GM19463 (cell line): ENCODE measurements around the gene PEAK1.
"Not testable (repeated sequence)": the region's sequence is repeated elsewhere in the genome, so short reads cannot be mapped to it uniquely, and the experiment has no call there.

Experiments
- ATAC-seq: cut with Tn5 transposase; IDR thresholded peaks from one replicate; pipeline ENCODE4 v1.9.1; 2021; ENCODE audit warnings: mild to moderate bottlenecking, moderate library complexity; ENCODE audit not compliant: unreplicated experiment

The PEAK1 gene

GRCh38 chr15:77181305-77182074 lies 238.4 kb downstream of the PEAK1 start:
- ATAC-seq = peak; percentile 58

DNA sequence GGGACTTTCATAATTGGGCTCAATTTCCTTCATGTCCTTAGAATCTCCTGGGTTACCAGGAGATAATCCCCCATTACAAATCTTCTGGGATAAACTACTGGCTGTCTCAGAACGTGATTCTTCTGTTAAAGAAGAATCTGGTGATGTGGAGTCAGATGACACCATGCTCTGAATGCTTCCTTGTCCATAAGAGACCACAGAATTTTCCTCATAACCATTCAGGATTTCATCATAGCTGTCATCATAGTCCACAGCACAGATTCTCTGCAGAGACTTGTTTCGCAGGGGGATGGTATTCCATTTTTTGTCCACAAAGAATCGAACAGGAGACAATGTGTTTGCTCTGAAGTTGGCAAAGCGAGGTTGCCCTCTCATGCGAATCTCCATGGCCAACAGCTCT lies 239.1 kb downstream of the PEAK1 start:
- ATAC-seq = no peak

DNA sequence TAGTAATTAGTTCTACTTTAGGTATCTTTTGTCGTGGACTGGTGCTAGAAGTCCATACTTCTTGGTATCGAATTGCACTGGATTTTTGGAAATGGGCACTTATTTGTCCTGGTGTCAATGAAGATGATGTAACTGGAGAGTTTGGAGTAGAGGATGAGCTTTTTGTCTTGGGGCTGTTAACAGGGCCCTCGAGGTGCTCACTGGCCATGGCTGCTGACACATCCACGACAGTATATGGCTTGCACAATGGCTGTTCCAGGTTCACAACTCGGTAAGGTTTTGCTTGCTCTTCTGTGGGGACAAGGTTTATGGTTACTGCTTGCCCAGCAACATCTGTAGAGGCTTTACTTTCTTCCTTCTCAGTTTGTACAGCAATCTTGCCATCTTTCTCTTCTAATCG lies 239.6 kb downstream of the PEAK1 start:
- no peak for ATAC-seq

DNA sequence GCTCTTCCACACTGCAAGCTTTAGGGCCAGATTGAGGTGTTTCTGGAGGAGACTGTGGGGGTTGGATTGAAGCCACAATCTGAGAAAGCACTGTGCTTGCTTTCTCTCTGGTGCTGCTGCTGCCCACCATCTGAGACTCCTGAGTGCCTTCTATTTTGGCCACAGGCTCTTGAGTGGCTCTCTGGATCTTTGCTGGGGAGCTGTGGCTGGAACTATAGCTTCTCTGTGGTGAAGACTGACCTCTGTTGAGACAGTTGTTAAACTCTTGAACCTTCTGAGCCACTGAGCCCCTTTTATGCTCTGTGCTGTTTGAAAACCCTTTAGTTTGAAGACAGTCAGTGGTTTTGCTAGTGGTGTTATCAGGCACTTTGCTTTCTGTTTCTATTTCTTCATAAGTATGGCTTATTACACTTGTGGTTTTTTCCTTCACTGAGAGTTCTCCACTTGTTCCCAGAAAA lies 240.3 kb downstream of the PEAK1 start:
- no peak for ATAC-seq

DNA sequence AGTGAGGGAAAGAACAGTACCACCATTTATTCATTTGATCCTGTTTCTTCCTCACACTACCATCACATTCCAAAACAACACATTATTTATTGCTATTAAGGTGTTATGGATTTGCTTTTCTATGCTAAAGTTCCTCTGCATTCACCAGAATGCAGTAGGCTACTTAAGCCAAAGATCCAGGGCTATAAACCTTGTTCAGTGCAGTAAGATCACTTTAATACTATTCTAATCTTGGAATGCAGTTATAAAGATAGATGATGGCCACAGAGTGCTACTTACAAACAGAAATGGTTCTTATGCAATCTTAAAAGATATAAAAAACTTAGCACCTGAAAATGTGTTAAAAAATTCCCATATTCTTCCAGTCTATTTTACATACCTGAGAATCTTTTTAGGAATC lies 241.5 kb downstream of the PEAK1 start:
- ATAC-seq = no peak

GRCh38 chr15:77176148-77176547 lies 243.8 kb downstream of the PEAK1 start:
- ATAC-seq = not testable (repeated sequence)

DNA sequence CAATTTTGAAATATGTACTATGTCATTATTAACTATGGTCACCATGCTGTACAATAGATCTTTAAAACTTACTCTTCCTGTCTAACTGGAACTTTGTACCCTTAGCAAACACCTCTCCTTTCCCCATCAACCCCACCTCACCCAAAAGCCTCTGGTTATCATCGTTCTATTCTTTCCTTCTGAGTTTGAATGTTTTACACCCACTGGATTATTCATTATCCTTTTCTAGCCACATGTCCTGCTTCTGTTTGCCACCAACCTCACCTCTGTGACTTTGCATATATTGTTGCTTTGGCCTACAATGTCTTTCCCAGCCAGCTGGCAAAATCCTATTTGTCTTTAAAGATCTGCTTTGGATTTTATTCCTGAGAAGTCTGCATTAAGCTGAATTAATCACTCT lies 246.4 kb downstream of the PEAK1 start:
- ATAC-seq = no peak

GRCh38 chr15:77171221-77171967 lies 248.5 kb downstream of the PEAK1 start:
- no peak for ATAC-seq

DNA sequence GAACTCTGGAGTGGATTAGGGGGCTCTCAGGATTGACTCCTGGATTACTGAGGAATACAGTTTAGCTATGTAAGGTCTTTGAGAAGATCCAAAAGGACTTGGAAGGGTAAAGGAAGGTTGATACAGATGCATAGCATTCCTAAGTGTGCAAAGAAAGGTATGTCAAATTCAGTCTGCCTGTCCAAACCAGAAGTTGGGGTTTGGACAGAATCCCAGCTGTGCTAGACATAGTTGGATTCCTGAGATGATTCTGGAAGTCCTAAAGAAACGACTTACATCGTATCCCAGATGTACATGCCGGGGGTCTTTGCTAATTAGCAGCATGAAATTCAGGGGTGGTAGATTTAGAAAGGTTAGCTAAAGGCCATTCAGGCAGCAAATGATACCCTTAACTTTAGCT lies 251.3 kb downstream of the PEAK1 start:
- no peak for ATAC-seq

DNA sequence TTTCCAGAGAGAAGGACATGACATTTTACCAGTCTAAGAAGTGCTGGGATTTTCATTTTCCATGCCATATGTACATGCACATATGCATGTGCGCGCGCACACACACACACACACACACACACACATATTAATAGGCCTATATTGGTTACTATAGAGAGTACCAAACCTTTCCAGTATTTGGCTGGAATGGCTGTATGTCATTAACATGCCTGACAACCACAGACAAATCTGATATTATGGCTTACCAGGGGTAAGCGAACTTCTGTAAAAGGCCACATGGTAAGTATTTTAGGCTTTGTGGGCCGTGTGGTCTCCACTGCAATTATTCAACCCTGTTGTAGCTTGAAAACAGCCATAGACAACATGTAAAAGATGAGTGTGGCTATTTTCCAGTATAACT lies 251.8 kb downstream of the PEAK1 start:
- no peak for ATAC-seq

- ATAC-seq = no peak
These were observed 252.5 kb downstream of the PEAK1 start for GRCh38 chr15:77167406-77167805.

DNA sequence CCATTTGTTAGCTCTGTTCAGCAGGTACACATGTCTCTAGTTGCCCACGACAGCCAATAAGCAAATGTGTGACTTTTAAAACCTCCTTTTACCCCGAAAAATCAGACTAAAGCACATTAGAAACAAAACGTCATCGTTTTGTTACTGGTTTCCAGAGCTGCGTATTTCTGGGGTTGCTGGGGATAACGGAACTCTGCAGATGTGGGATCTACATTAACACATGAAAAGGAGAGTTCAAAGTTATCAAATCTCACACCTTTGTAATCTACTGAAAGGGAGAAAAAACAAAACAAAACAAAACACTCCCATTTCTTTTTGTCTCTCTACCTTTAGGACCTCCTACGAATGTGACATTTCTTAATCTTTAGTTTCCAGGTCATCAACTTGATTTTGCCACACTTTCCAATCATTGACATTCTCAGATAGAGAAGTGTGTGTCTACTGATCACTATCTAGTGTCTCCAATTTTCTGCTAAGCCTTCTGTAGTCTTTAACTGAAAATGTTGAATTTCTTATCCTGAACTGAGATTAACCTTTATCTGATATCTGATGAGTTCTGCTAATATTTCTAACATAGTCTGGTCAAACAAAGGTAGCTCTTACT lies 256.0 kb downstream of the PEAK1 start:
- no peak for ATAC-seq

- no peak for ATAC-seq
These were observed 256.9 kb downstream of the PEAK1 start for GRCh38 chr15:77162872-77163633.

- ATAC-seq = no peak
These were observed 259.1 kb downstream of the PEAK1 start for GRCh38 chr15:77160562-77161478.

DNA sequence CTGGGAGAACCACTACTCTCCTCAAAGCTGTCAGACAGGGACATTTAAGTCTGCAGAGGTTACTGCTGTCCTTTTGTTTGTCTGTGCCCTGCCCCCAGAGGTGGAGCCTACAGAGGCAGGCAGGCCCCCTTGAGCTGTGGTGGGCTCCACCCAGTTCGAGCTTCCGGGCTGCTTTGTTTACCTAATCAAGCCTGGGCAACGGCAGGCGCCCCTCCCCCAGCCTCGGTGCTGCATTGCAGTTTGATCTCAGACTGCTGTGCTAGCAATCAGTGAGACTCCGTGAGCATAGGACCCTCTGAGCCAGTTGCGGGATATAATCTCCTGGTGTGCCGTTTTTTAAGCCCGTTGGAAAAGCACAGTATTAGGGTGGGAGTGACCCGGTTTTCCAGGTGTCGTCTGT lies 263.9 kb downstream of the PEAK1 start:
- not testable (repeated sequence) for ATAC-seq

GRCh38 chr15:77148191-77148590 lies 271.7 kb downstream of the PEAK1 start:
- ATAC-seq = no peak

- no peak for ATAC-seq
These were observed 274.5 kb downstream of the PEAK1 start for GRCh38 chr15:77145370-77145769.

GRCh38 chr15:77144492-77145070 lies 275.3 kb downstream of the PEAK1 start:
- no peak for ATAC-seq

DNA sequence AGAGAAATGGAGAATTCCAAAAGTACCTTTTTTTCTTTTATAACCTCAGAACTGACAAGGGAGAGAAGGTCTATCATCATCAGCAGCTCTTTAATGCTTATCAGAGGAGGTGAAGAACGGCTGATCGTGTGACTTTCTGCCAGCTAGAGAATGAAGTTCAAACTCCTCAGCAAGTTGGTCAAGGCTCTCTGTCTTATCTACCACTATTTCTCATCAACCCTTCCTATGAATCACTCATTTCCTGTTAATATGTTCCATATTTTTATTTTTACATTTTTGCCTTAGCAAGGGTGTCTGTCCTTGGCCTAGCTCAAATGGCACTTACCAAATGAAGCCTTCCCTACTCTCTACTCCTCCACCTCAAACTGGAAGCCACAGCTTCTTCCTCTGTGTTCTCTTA lies 275.9 kb downstream of the PEAK1 start:
- ATAC-seq = no peak

DNA sequence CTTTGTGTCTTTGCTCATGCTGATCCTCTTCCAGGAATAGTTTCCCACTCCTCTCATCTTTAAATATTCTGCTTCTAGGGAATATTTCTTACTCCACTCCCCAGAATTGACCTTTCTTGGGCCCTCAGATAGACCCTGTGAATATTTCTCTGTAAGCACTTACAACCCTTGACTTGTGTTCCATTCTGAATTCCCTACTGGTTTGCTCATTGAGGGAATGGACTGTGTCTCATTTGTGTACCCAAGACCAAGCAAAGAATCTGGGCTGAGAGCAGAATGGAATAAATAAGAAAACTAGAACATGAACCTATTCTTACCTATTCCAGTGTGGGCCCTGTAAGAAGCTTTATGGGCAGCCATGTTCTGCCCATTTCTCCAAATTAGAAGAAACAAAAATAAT lies 276.3 kb downstream of the PEAK1 start:
- ATAC-seq = no peak
